ENCODE results near the gene BCKDHA.

The BCKDHA gene

GRCh38 chr19:41397086-41398049 lies at the start of gene BCKDHA, which contains the start of gene EXOSC5:
TSS of gene BCKDHA (plus strand) at chr19:41397818. CDS start at chr19:41397828, 10 bp downstream.
TSS of gene EXOSC5 (minus strand) at chr19:41397359. CDS start at chr19:41397328, 31 bp downstream.
- peak within 1 kb of the TSS; percentile 94 for H3K4me3 ChIP-seq (ENCODE audit: low read depth, low read length, poor library complexity, severe bottlenecking)
- H4K20me1 ChIP-seq (ENCODE audit: insufficient read depth, low read length) = no peaks in the 10 kb centered on the region
- no peaks in the 10 kb centered on the region for H3K9me2 ChIP-seq (ENCODE audit: low read depth, low read length)
- peak within 1 kb of the TSS; percentile 75 for H3K27ac ChIP-seq (ENCODE audit: low read depth, low read length, poor library complexity, severe bottlenecking)
- no peaks in the 10 kb centered on the region for H3K9me3 ChIP-seq (ENCODE audit: low read length)
- no peaks in the 10 kb centered on the region for H3F3A ChIP-seq (ENCODE audit: insufficient read depth, low read length)
- H3K27me3 ChIP-seq (ENCODE audit: insufficient read depth, low read length) = no peaks in the 10 kb centered on the region
- no peak within 1 kb of the TSS for H2AFZ ChIP-seq (ENCODE audit: low read length)
- H3K4me1 ChIP-seq (ENCODE audit: insufficient read depth, low read length, severe bottlenecking) = peaks cover 31% of the 10 kb centered on the region
- H3K9ac ChIP-seq (ENCODE audit: low read length) = peak within 1 kb of the TSS; percentile 96
- peaks cover 13% of the 10 kb centered on the region; the same call in 1 of the 2 replicates for H3K36me3 ChIP-seq (ENCODE audit: insufficient read depth, low read length)
- H3K4me2 ChIP-seq (ENCODE audit: low read length) = peak within 1 kb of the TSS; percentile 93
- peaks cover 32% of the 10 kb centered on the region for H3K79me2 ChIP-seq (ENCODE audit: insufficient read depth, low read length)
- TF ChIP-seq CTCF (IDR thresholded peaks at IDR 0.05; ENCODE audit: low read length) = no peak
- TF ChIP-seq EZH2 (IDR thresholded peaks at IDR 0.05; ENCODE audit: borderline replicate concordance, low read length) = no peak

- Histone ChIP-seq H3K27ac (ENCODE audit: low read depth, low read length, poor library complexity, severe bottlenecking) (peak overlapping the region; percentile 65), H3F3A (ENCODE audit: insufficient read depth, low read length) (no peaks in the 10 kb centered on the region), H3K4me2 (ENCODE audit: low read length) (peak overlapping the region; percentile 90), H3K27me3 (ENCODE audit: insufficient read depth, low read length) (no peaks in the 10 kb centered on the region), H3K4me3 (ENCODE audit: low read depth, low read length, poor library complexity, severe bottlenecking) (peak overlapping the region; percentile 98), H3K9me3 (ENCODE audit: low read length) (no peaks in the 10 kb centered on the region), H3K9ac (ENCODE audit: low read length) (peak overlapping the region; percentile 98), H3K4me1 (ENCODE audit: insufficient read depth, low read length, severe bottlenecking) (peaks cover 22% of the 10 kb centered on the region), H3K79me2 (ENCODE audit: insufficient read depth, low read length) (peaks cover 14% of the 10 kb centered on the region), H3K9me2 (ENCODE audit: low read depth, low read length) (no peaks in the 10 kb centered on the region), H3K36me3 (ENCODE audit: insufficient read depth, low read length) (peaks cover 13% of the 10 kb centered on the region), H4K20me1 (ENCODE audit: insufficient read depth, low read length) (no peaks in the 10 kb centered on the region), H2AFZ (ENCODE audit: low read length) (no peak overlapping the region)
- TF ChIP-seq EZH2 (IDR thresholded peaks at IDR 0.05; ENCODE audit: borderline replicate concordance, low read length) = no peak
- TF ChIP-seq CTCF (IDR thresholded peaks at IDR 0.05; ENCODE audit: low read length) = no peak
Observed at GRCh38 chr19:41350735-41351338, 46.8 kb upstream of the BCKDHA start.

- no peaks in the 10 kb centered on the region for H3K9me3 ChIP-seq (ENCODE audit: low read length)
- peaks cover 22% of the 10 kb centered on the region for H3K4me1 ChIP-seq (ENCODE audit: insufficient read depth, low read length, severe bottlenecking)
- peak overlapping the region; percentile 98 for H3K9ac ChIP-seq (ENCODE audit: low read length)
- peak overlapping the region; percentile 65 for H3K27ac ChIP-seq (ENCODE audit: low read depth, low read length, poor library complexity, severe bottlenecking)
- no peaks in the 10 kb centered on the region for H4K20me1 ChIP-seq (ENCODE audit: insufficient read depth, low read length)
- H2AFZ ChIP-seq (ENCODE audit: low read length) = no peak overlapping the region
- TF ChIP-seq EZH2 (IDR thresholded peaks at IDR 0.05; ENCODE audit: borderline replicate concordance, low read length) (no peak), CTCF (IDR thresholded peaks at IDR 0.05; ENCODE audit: low read length) (no peak)
- H3K79me2 ChIP-seq (ENCODE audit: insufficient read depth, low read length) = peaks cover 14% of the 10 kb centered on the region
- no peaks in the 10 kb centered on the region for H3F3A ChIP-seq (ENCODE audit: insufficient read depth, low read length)
- peak overlapping the region; percentile 90 for H3K4me2 ChIP-seq (ENCODE audit: low read length)
- H3K9me2 ChIP-seq (ENCODE audit: low read depth, low read length) = no peaks in the 10 kb centered on the region
- H3K27me3 ChIP-seq (ENCODE audit: insufficient read depth, low read length) = no peaks in the 10 kb centered on the region
- peak overlapping the region; percentile 98 for H3K4me3 ChIP-seq (ENCODE audit: low read depth, low read length, poor library complexity, severe bottlenecking)
- H3K36me3 ChIP-seq (ENCODE audit: insufficient read depth, low read length) = peaks cover 9% of the 10 kb centered on the region
Observed at GRCh38 chr19:41351339-41352245, 46.0 kb upstream of the BCKDHA start.
